ENCODE results near the gene PKN2.

Gene PKN2

GRCh38 chr1:88683541-88684481, at the start of gene PKN2:
TSS of gene PKN2 (plus strand) at chr1:88684273. CDS start at chr1:88684581, 308 bp downstream.
- peak; percentile 87 for ATAC-seq (ENCODE audit: low read depth)
- peak within 1 kb of the TSS; percentile 75 for H3K4me3 ChIP-seq (ENCODE audit: severe bottlenecking)
- peak within 1 kb of the TSS; percentile 93 for H3K27ac ChIP-seq (ENCODE audit: poor library complexity, severe bottlenecking)
- H3K4me1 ChIP-seq (ENCODE audit: insufficient read depth, poor library complexity, severe bottlenecking) = peaks cover 26% of the 10 kb centered on the region
- H3K9me3 ChIP-seq (ENCODE audit: severe bottlenecking) = no peaks in the 10 kb centered on the region
- TF ChIP-seq CTCF (IDR thresholded peaks at IDR 0.05; ENCODE audit: poor library complexity, severe bottlenecking) = no peak
- peaks cover 20% of the 10 kb centered on the region for H3K36me3 ChIP-seq (ENCODE audit: low read depth)
- peak; percentile 96 for DNase-seq (ENCODE audit: low spot score)
- no peaks in the 10 kb centered on the region for H3K27me3 ChIP-seq (ENCODE audit: insufficient read depth, poor library complexity, severe bottlenecking)

- Histone ChIP-seq H3K27me3 (ENCODE audit: insufficient read depth, poor library complexity, severe bottlenecking) (no peaks in the 10 kb centered on the region), H3K36me3 (ENCODE audit: low read depth) (no peaks in the 10 kb centered on the region), H3K27ac (ENCODE audit: poor library complexity, severe bottlenecking) (no peak overlapping the region), H3K9me3 (ENCODE audit: severe bottlenecking) (peaks cover 4% of the 10 kb centered on the region), H3K4me1 (ENCODE audit: insufficient read depth, poor library complexity, severe bottlenecking) (no peaks in the 10 kb centered on the region), H3K4me3 (ENCODE audit: severe bottlenecking) (no peak overlapping the region)
- ATAC-seq (ENCODE audit: low read depth) = no peak
- no peak for TF ChIP-seq CTCF (IDR thresholded peaks at IDR 0.05; ENCODE audit: poor library complexity, severe bottlenecking)
- DNase-seq (ENCODE audit: low spot score) = no peak
These were observed 49.5 kb upstream of the PKN2 start for GRCh38 chr1:88634538-88634937.

- ATAC-seq (ENCODE audit: low read depth) = no peak
- Histone ChIP-seq H3K27me3 (ENCODE audit: insufficient read depth, poor library complexity, severe bottlenecking) (no peaks in the 10 kb centered on the region), H3K36me3 (ENCODE audit: low read depth) (no peaks in the 10 kb centered on the region), H3K4me1 (ENCODE audit: insufficient read depth, poor library complexity, severe bottlenecking) (no peaks in the 10 kb centered on the region), H3K4me3 (ENCODE audit: severe bottlenecking) (no peak overlapping the region), H3K27ac (ENCODE audit: poor library complexity, severe bottlenecking) (no peak overlapping the region), H3K9me3 (ENCODE audit: severe bottlenecking) (no peaks in the 10 kb centered on the region)
- DNase-seq (ENCODE audit: low spot score) = no peak
- no peak for TF ChIP-seq CTCF (IDR thresholded peaks at IDR 0.05; ENCODE audit: poor library complexity, severe bottlenecking)
These were observed 44.0 kb upstream of the PKN2 start for GRCh38 chr1:88640060-88640459.

- H3K36me3 ChIP-seq (ENCODE audit: low read depth) = no peaks in the 10 kb centered on the region
- H3K4me1 ChIP-seq (ENCODE audit: insufficient read depth, poor library complexity, severe bottlenecking) = peaks cover 6% of the 10 kb centered on the region
- no peak overlapping the region for H3K27ac ChIP-seq (ENCODE audit: poor library complexity, severe bottlenecking)
- no peak for ATAC-seq (ENCODE audit: low read depth)
- DNase-seq (ENCODE audit: low spot score) = no peak
- H3K4me3 ChIP-seq (ENCODE audit: severe bottlenecking) = no peak overlapping the region
- H3K9me3 ChIP-seq (ENCODE audit: severe bottlenecking) = no peaks in the 10 kb centered on the region
- H3K27me3 ChIP-seq (ENCODE audit: insufficient read depth, poor library complexity, severe bottlenecking) = no peaks in the 10 kb centered on the region
- TF ChIP-seq CTCF (IDR thresholded peaks at IDR 0.05; ENCODE audit: poor library complexity, severe bottlenecking) = no peak
These were observed 38.2 kb upstream of the PKN2 start for GRCh38 chr1:88645886-88646285.
